ENCODE measurements around the gene SPATA2L.
"Not testable (repeated sequence)": the region's sequence is repeated elsewhere in the genome, so short reads cannot be mapped to it uniquely, and the experiment has no call there.

- not testable (repeated sequence) for TF ChIP-seq CTCF, POLR2A (IDR thresholded peaks at IDR 0.05)
Observed at GRCh38 chr16:89699629-89700099, 1.8 kb downstream of the SPATA2L start.
